ENCODE measurements around the gene TIMM44.
"Not testable (repeated sequence)": the region's sequence is repeated elsewhere in the genome, so short reads cannot be mapped to it uniquely, and the experiment has no call there.

The TIMM44 gene

GRCh38 chr19:7944177-7944761, 803 bp upstream of the TIMM44 start:
- no peaks in the 10 kb centered on the region for H3K9me3 Mint-ChIP-seq
- peak overlapping the region; percentile 92 for H3K4me3 Mint-ChIP-seq
- peak overlapping the region; percentile 98 for H3K27ac Mint-ChIP-seq
- peaks cover 5% of the 10 kb centered on the region for H3K36me3 Mint-ChIP-seq
- ATAC-seq (ENCODE audit: low read depth) (peak; percentile 33), DNase-seq (ENCODE audit: low spot score in 2 of 2) (peak; percentile 78 to 83)
- H3K4me1 Mint-ChIP-seq = peaks cover 14% of the 10 kb centered on the region
- no peaks in the 10 kb centered on the region for H3K27me3 Mint-ChIP-seq

DNA sequence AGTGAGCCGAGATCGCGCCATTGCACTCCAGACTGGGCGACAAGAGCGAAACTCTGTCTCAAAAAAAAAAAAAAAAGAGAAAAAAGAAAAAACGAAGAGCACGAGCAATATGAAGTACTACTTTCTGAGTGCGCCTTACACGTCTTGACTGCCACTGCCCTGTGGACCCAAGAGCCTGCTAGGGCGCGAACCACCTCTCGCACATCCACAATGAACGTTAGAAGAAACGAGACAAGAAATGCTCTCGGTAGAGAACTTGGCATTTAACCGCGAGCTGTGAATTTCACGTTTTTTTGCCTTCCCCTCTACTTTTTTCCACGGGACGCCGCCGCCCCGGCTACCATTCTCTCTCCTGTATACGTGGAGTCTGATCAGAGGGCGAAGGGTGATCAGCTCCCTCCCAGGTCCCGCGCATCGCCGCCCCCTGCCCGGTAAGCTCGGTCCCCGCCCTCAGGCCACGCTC, 454 bp downstream of the TIMM44 start:
- Mint-ChIP-seq H3K4me1 (peaks cover 14% of the 10 kb centered on the region), H3K4me3 (peak overlapping the region; percentile 92), H3K9me3 (no peaks in the 10 kb centered on the region), H3K27me3 (no peaks in the 10 kb centered on the region), H3K36me3 (peaks cover 9% of the 10 kb centered on the region), H3K27ac (peak overlapping the region; percentile 98)
- DNase-seq (ENCODE audit: low spot score in 2 of 2) (no peak), ATAC-seq (ENCODE audit: low read depth) (peak; percentile 6)

DNA sequence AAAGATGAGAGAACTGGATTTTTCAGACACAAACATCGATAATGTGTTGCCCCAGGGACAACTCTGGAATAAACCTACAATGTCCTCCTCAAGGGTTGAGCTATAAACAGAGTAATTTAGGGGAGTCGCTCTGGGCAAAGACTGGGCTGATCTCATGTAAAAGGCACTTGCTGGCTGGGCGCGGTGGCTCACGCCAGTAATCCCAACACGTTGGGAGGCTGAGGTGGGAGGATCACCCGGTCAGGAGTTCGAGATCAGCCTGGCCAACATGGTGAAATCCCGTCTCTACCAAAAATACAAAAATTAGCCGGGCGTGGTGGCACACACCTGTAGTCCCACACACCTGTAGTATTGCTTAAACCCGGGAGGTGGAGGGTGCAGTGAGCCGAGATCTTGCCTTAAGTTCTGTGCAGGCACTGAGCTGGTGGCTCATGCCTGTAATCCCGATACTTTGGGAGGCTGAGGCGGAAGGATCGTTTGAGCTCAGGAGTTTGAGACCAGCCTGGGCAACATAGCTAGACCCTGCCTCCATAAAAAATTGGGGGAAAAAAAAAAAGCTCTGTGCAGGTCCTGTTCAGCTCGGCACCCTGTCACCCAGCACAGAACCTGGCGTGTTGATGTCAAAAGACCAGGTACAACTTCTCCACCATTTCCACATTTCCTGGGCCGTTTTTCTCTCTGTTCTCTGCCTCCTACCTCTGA, 1.4 kb downstream of the TIMM44 start:
- Mint-ChIP-seq H3K4me1 (peaks cover 14% of the 10 kb centered on the region), H3K4me3 (peak overlapping the region; percentile 11), H3K36me3 (peaks cover 9% of the 10 kb centered on the region), H3K9me3 (no peaks in the 10 kb centered on the region), H3K27me3 (no peaks in the 10 kb centered on the region), H3K27ac (no peak overlapping the region)
- ATAC-seq (ENCODE audit: low read depth) = no peak
- DNase-seq (ENCODE audit: low spot score in 2 of 2) = no peak

- no peak overlapping the region for H3K4me3 Mint-ChIP-seq
These were observed 2.6 kb downstream of the TIMM44 start for GRCh38 chr19:7940841-7941240.

GRCh38 chr19:7934766-7935165, 8.7 kb downstream of the TIMM44 start:
- H3K27me3 Mint-ChIP-seq = no peaks in the 10 kb centered on the region
- H3K27ac Mint-ChIP-seq = no peak overlapping the region
- DNase-seq (ENCODE audit: low spot score in 2 of 2) (no peak), ATAC-seq (ENCODE audit: low read depth) (no peak)
- peaks cover 14% of the 10 kb centered on the region for H3K36me3 Mint-ChIP-seq
- no peaks in the 10 kb centered on the region for H3K4me1 Mint-ChIP-seq
- H3K9me3 Mint-ChIP-seq = no peaks in the 10 kb centered on the region
- no peak overlapping the region for H3K4me3 Mint-ChIP-seq

More at GRCh38 chr19:7940841-7941240, 2.6 kb downstream of the TIMM44 start:
- Mint-ChIP-seq H3K27ac (no peak overlapping the region), H3K36me3 (peaks cover 14% of the 10 kb centered on the region), H3K27me3 (no peaks in the 10 kb centered on the region), H3K4me1 (peaks cover 14% of the 10 kb centered on the region), H3K9me3 (no peaks in the 10 kb centered on the region)
- ATAC-seq (ENCODE audit: low read depth) (no peak), DNase-seq (ENCODE audit: low spot score in 2 of 2) (no peak)

GRCh38 chr19:7933828-7934725, 9.4 kb downstream of the TIMM44 start:
- Mint-ChIP-seq H3K9me3 (no peaks in the 10 kb centered on the region), H3K36me3 (peaks cover 14% of the 10 kb centered on the region), H3K4me3 (no peak overlapping the region), H3K27ac (no peak overlapping the region), H3K27me3 (no peaks in the 10 kb centered on the region), H3K4me1 (peaks cover 4% of the 10 kb centered on the region)
- ATAC-seq (ENCODE audit: low read depth) = no peak
- DNase-seq (ENCODE audit: low spot score in 2 of 2) = no peak

DNA sequence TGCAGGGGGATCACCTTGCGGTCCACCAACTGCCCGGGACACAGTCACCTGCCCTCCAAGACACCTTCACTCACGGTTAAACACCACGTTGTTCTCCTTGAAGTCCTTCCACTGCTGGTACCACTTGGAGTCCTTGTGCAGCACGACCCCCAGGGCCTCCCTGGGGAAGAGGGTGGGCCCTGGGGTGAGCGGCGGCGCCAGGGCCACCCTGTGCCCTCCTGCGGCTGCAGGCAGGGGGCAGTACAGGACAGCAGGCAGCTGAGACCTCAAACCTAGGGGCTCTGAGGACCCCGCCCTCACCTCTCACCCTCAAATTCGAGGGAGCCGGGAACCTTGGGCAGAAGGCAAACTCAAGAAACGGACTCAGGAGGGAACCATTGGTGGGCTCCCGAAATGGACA, 10.1 kb downstream of the TIMM44 start:
- no peaks in the 10 kb centered on the region for H3K27me3 Mint-ChIP-seq
- H3K4me1 Mint-ChIP-seq = peaks cover 7% of the 10 kb centered on the region
- DNase-seq (ENCODE audit: low spot score in 2 of 2) = no peak
- H3K9me3 Mint-ChIP-seq = no peaks in the 10 kb centered on the region
- H3K36me3 Mint-ChIP-seq = peaks cover 10% of the 10 kb centered on the region
- H3K27ac Mint-ChIP-seq = no peak overlapping the region
- no peak overlapping the region for H3K4me3 Mint-ChIP-seq
- ATAC-seq (ENCODE audit: low read depth) = no peak

- no peaks in the 10 kb centered on the region for H3K9me3 Mint-ChIP-seq
- DNase-seq (ENCODE audit: low spot score in 2 of 2) (no peak), ATAC-seq (ENCODE audit: low read depth) (no peak)
- peaks cover 7% of the 10 kb centered on the region for H3K4me1 Mint-ChIP-seq
- no peaks in the 10 kb centered on the region for H3K27me3 Mint-ChIP-seq
- H3K4me3 Mint-ChIP-seq = no peak overlapping the region
- H3K27ac Mint-ChIP-seq = no peak overlapping the region
- H3K36me3 Mint-ChIP-seq = peaks cover 10% of the 10 kb centered on the region
These were observed 10.6 kb downstream of the TIMM44 start for GRCh38 chr19:7932930-7933300.

- Mint-ChIP-seq H3K9me3 (no peaks in the 10 kb centered on the region), H3K4me1 (peaks cover 7% of the 10 kb centered on the region), H3K4me3 (no peak overlapping the region), H3K27me3 (no peaks in the 10 kb centered on the region), H3K27ac (no peak overlapping the region), H3K36me3 (peaks cover 12% of the 10 kb centered on the region)
- peak in 1 of 2 donors; percentile 10 for DNase-seq (ENCODE audit: low spot score in 2 of 2)
- no peak for ATAC-seq (ENCODE audit: low read depth)
These were observed 11.1 kb downstream of the TIMM44 start for GRCh38 chr19:7932276-7932929.

DNA sequence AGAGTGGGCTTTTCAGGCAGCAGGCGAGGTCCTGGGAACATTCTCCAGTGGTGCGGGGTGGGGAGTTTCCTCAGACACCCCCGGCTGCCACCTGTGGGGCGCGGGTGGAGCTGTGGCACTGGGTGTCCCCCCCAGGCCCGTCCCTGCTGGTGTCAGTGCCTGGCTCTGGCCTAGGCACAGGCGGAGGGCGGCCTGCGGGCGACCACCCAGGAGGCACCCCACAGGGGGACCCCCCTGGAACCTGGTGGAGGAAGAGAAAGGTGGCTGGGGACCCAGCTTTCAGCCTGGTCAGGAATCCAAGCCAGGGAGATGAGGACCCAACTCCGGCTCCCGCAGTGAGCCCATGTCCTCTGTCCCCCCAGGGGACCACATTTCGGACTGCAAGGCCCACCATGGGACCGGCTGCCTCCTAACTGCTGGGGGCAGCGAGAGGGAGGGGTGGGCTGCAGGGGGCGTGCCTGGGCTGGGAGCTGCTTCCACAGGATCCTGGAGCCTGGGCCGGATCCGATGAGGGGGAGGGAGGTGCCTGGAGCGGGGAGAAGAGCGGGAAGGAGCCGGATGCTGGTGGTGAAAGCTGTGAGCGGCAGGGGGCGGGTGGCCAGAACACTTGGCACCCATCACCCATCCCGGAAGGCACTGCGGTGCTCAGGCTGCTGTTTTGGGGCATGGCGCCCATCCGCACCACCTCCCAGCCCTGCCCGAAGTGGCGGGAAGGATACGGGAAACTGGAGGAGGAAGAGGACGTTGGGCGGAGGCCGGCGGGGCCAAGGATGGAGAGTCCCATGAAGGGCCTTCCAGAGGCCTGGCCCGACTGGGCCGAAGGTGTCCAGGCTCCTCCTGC, 12.0 kb downstream of the TIMM44 start:
- peaks cover 7% of the 10 kb centered on the region for H3K4me1 Mint-ChIP-seq
- no peaks in the 10 kb centered on the region for H3K27me3 Mint-ChIP-seq
- ATAC-seq (ENCODE audit: low read depth) = no peak
- H3K4me3 Mint-ChIP-seq = no peak overlapping the region
- no peak overlapping the region for H3K27ac Mint-ChIP-seq
- no peaks in the 10 kb centered on the region for H3K9me3 Mint-ChIP-seq
- DNase-seq (ENCODE audit: low spot score in 2 of 2) = peak in 1 of 2 donors; percentile 11
- H3K36me3 Mint-ChIP-seq = peaks cover 9% of the 10 kb centered on the region

- Mint-ChIP-seq H3K9me3 (no peaks in the 10 kb centered on the region), H3K27me3 (no peaks in the 10 kb centered on the region), H3K36me3 (peaks cover 6% of the 10 kb centered on the region), H3K27ac (no peak overlapping the region), H3K4me1 (peaks cover 9% of the 10 kb centered on the region), H3K4me3 (no peak overlapping the region)
- ATAC-seq (ENCODE audit: low read depth) = no peak
- no peak for DNase-seq (ENCODE audit: low spot score in 2 of 2)
These were observed 12.7 kb downstream of the TIMM44 start for GRCh38 chr19:7930765-7931164.

DNA sequence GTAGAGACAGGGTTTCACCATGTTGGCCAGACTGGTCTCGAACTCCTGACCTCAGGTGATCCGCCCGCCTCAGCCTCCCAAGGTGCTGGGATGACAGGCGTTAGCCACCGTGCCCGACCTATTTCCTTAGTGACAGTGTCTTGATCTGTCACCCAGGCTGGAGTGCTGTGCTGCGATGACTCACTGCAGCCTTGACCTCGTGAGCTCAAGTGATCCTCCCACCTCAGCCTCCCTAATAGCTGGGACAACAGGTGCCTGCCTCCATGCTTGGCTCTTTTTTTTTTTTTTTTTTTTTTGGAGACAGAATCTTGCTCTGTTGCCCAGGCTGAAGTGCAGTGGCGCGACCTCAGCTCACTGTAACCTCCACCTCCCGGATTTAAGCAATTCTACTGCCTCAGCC, 13.4 kb downstream of the TIMM44 start:
- DNase-seq (ENCODE audit: low spot score in 2 of 2); H3K36me3 Mint-ChIP-seq; H3K9me3 Mint-ChIP-seq; ATAC-seq (ENCODE audit: low read depth); H3K27ac Mint-ChIP-seq; H3K27me3 Mint-ChIP-seq; H3K4me3 Mint-ChIP-seq: not testable (repeated sequence)
- peaks cover 12% of the 10 kb centered on the region for H3K4me1 Mint-ChIP-seq

Measured in memory B cell (primary cell).